ENCODE data around the gene PLEKHA4.

The PLEKHA4 gene

DNA sequence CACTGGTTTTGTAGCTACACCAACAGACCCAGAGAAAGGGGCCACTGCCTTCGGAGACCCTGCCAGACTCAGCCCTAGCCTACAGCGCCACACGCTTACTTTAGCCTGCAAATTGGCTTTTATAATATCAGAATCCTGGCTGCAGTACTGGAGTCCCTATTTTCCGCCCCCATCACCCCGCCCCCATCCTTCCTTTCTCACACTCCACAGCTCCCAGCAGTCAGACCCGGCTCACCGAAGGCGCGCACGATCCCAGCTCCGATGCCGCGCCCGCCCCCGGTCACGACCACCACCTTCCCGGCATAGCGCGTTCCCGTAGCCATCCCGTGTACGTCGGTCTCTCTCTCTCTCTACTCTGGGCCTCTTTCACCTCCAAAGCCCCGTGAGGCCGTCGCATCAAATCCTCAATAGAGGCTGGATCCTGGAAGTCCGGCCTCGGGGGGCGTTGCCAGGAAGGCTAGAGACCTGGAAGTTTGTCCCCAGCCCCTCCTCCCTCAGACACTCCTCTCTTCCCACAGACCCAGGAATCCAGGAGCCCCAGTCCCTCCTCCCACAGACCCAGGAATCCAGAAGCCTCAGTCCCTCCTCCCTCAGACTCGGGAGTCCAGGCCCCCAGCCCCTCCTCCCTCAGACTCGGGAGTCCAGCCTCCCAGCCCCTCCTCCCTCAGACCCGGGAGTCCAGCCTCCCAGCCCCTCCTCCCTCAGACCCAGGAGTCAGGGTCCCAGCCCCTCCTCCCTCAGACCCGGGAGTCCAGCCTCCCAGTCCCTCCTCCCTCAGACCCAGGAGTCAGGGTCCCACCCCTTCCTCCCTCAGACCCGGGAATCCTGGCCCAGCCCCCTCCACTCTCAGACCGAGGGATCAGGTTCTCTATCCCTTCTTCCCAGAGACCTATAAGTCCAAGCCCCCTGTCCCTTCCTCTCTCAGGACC lies 32.1 kb downstream of the PLEKHA4 start, which contains the start of gene HSD17B14:
TSS of gene HSD17B14 (minus strand) at position 403 of the 929 bp plus-strand sequence. CDS start at position 323, 80 bp downstream.
- Mint-ChIP-seq H3K9me3 (ENCODE audit: low read depth) (no peaks in the 10 kb centered on the region), H3K27ac (peak within 1 kb of the TSS; percentile 80), H3K4me1 (ENCODE audit: low read depth) (peaks cover 19% of the 10 kb centered on the region), H3K4me3 (peak within 1 kb of the TSS; percentile 90), H3K27me3 (no peaks in the 10 kb centered on the region), H3K36me3 (no peaks in the 10 kb centered on the region)

DNA sequence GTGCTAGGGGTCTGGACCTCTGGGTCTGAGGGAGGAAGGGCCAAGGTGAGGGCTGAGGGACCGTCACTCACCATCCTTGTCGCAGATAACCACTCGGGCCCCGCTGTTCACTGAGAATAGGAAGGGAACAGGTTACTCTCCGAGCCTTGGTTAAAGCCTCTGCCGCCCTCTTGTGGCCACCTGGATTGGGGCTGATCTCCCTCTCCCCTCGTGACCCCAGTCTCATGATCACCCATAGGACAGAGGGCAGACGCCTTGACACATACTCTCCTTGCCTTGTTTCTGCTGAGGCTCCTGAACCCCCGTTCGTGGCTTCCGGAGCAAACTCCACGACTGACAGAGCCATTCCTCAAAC lies 32.7 kb downstream of the PLEKHA4 start:
- H3K27ac Mint-ChIP-seq = peak overlapping the region; percentile 80
- H3K9me3 Mint-ChIP-seq (ENCODE audit: low read depth) = no peaks in the 10 kb centered on the region
- H3K27me3 Mint-ChIP-seq = no peaks in the 10 kb centered on the region
- H3K36me3 Mint-ChIP-seq = no peaks in the 10 kb centered on the region
- peaks cover 19% of the 10 kb centered on the region for H3K4me1 Mint-ChIP-seq (ENCODE audit: low read depth)
- peak overlapping the region; percentile 90 for H3K4me3 Mint-ChIP-seq

DNA sequence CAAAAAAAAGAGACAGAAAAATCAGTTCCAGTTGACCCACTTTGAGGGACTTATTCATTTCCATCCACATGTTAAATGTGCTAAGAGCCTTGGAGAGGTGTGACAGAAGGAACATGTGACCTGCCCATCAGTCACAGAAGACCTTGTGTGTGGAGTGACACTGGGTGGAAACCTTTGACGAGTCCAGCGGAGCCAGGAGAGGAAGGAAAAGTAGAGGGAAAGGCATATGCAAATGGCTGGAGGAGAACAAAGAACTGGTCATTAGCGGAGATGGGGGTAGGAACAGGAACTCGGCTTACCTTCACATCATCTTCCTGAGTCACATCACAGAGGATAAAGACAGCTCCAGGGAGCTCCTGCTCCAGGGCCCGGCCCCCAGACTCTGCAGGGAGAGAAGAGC lies 34.4 kb downstream of the PLEKHA4 start:
- Mint-ChIP-seq H3K4me1 (ENCODE audit: low read depth) (peaks cover 19% of the 10 kb centered on the region), H3K9me3 (ENCODE audit: low read depth) (no peaks in the 10 kb centered on the region), H3K27me3 (no peaks in the 10 kb centered on the region), H3K36me3 (no peaks in the 10 kb centered on the region), H3K27ac (no peak overlapping the region), H3K4me3 (peak overlapping the region; percentile 65)

DNA sequence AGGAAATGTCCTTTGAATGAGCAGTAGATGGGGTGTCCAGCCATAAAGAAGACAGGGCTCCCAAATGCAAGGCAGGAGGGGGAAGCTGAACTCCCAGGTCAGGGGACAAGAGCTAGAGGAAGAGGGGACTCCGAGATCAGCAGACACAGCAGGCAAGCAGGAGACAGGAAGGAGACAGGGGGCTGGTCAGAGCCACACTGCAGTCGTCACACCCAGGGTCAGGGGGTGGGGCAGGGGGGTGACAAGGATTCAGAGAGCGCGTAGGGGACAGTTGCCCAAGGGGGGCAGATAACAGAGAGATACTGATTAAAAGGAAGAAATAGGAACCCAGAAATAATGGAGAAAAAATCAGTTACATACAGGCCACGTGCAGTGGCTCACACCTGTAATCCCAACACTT lies 35.4 kb downstream of the PLEKHA4 start:
- H3K4me3 Mint-ChIP-seq = no peak overlapping the region

DNA sequence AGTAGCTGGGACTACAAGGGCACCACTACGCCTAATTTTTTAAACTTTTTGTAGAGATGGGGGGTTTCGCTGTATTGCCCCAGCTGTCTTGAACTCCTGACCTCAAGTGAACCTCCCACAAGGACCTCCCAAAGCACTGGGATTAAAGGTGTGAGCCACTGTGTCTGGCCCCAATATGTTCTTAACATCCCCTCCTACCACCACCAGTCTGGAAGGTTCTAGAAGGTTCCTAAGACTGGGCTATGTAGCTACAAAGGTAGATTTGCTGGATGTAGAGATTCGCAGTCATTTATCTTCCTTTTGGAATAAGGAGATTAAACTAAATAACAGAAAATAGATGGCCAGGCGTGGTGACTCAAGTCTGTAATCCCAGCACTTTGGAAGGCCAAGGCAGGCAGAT lies 37.5 kb downstream of the PLEKHA4 start:
- Mint-ChIP-seq H3K9me3 (ENCODE audit: low read depth) (no peaks in the 10 kb centered on the region), H3K4me1 (ENCODE audit: low read depth) (peaks cover 10% of the 10 kb centered on the region), H3K4me3 (no peak overlapping the region), H3K27me3 (no peaks in the 10 kb centered on the region), H3K27ac (no peak overlapping the region), H3K36me3 (no peaks in the 10 kb centered on the region)

More for the DNA sequence above, 35.4 kb downstream of the PLEKHA4 start:
- Mint-ChIP-seq H3K27me3 (no peaks in the 10 kb centered on the region), H3K9me3 (ENCODE audit: low read depth) (no peaks in the 10 kb centered on the region), H3K36me3 (no peaks in the 10 kb centered on the region), H3K27ac (no peak overlapping the region), H3K4me1 (ENCODE audit: low read depth) (peaks cover 19% of the 10 kb centered on the region)

DNA sequence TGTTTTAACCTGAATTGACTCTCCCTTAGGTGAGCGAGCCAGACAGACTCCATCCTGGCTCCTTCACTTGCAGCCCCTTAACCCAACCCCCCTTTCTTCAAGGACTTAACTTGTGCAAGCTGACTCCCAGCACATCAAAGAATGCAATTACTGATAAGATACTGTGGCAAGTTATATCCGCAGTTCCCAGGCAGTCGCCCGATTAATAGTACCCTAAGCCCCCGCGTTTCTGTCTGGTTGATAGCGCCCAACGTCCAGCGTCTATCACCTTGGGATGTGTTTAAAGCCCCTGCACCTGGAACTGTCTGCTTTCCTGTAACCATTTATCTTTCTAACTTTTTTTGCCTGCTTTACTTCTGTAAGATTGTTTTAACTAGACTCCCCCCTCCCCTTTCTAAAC lies 38.3 kb downstream of the PLEKHA4 start:
- Mint-ChIP-seq H3K4me1 (ENCODE audit: low read depth) (peaks cover 4% of the 10 kb centered on the region), H3K9me3 (ENCODE audit: low read depth) (no peaks in the 10 kb centered on the region), H3K27ac (no peak overlapping the region), H3K27me3 (no peaks in the 10 kb centered on the region), H3K4me3 (no peak overlapping the region), H3K36me3 (no peaks in the 10 kb centered on the region)

DNA sequence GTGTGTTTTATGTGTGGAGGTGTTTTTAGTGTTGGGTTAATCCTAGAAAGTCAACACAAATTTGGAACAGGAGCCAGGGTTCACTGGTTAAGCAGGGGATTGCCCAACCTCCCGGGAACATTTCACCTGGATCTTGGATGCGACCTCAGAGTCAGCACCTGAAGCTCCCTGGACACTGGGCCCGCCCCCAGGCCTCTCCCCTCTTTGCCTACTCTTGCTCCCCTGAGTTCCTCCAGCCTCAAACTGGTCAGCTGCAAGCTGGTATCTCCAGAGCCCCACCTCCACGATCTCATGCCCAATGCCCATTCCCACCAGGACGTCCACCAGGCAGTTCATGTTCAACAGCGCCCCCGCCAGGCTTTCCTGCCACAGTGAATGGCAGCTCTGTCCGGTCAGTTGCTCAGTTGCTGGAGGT lies 41.8 kb downstream of the PLEKHA4 start:
- Mint-ChIP-seq H3K27me3 (no peaks in the 10 kb centered on the region), H3K27ac (no peak overlapping the region), H3K36me3 (no peaks in the 10 kb centered on the region), H3K9me3 (ENCODE audit: low read depth) (no peaks in the 10 kb centered on the region), H3K4me1 (ENCODE audit: low read depth) (no peaks in the 10 kb centered on the region), H3K4me3 (no peak overlapping the region)

DNA sequence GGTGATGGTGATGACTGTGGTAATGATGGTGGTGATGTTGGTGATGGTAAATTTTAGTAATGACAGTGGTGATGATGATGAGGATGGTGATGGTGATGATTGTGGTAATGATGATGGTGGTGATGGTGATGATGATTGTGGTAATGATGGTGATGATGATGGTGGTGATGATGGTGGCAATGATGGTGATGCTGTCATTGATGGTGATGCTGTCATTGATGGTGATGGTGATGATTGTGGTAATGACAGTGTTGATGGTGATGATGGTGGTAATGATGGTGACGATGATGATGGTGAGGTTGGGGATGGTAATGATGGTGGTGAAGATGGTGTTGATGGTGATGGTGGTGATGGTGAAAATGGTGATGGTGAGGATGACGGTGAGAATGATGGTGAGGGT lies 45.9 kb downstream of the PLEKHA4 start:
- no peak overlapping the region for H3K27ac Mint-ChIP-seq
- no peak overlapping the region for H3K4me3 Mint-ChIP-seq
- H3K9me3 Mint-ChIP-seq (ENCODE audit: low read depth) = no peaks in the 10 kb centered on the region
- H3K27me3 Mint-ChIP-seq = no peaks in the 10 kb centered on the region
- H3K36me3 Mint-ChIP-seq = no peaks in the 10 kb centered on the region
- H3K4me1 Mint-ChIP-seq (ENCODE audit: low read depth) = no peaks in the 10 kb centered on the region

DNA sequence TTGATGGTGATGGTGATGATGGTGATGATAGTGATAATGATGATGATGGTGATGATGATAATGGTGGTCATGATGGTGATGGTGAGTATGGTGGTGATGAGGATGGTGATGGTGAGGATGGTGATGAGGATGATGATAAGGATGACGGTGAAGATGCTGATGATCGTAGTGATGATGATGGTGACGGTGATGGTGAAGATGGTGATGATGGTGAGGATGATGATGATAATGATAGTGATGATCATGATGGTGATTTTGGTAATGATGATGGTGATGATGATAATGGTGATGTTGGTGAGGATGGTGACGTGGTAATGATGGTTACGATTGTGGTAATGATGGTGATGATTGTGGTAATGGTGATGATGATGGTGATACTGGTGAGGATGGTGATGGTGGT lies 46.8 kb downstream of the PLEKHA4 start:
- no peaks in the 10 kb centered on the region for H3K36me3 Mint-ChIP-seq

DNA sequence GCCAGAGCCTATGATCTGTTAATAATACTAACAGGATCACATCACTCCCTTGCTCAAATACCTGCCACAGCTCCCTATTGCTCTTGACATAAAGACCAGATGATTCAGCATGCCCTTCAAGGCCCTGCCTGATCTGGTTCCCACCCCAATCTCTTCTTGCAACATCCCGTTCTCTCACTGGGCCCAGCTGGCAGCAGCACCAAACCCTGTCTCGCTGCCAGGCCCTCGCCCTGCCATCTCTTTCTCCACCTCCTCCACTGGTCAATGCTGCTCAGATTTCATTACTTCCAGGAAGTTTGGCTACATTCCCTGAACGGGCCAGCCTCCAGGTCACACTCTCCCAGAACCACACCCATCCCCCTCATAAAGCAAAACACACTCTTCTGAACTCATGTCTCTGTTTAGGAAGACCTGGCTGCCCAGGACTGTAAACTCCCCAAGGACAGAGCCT lies 49.0 kb downstream of the PLEKHA4 start:
- Mint-ChIP-seq H3K4me1 (ENCODE audit: low read depth) (peaks cover 5% of the 10 kb centered on the region), H3K27ac (no peak overlapping the region), H3K27me3 (no peaks in the 10 kb centered on the region), H3K4me3 (no peak overlapping the region), H3K36me3 (no peaks in the 10 kb centered on the region), H3K9me3 (ENCODE audit: low read depth) (no peaks in the 10 kb centered on the region)

More for the DNA sequence above, 46.8 kb downstream of the PLEKHA4 start:
- Mint-ChIP-seq H3K27ac (no peak overlapping the region), H3K4me1 (ENCODE audit: low read depth) (no peaks in the 10 kb centered on the region), H3K27me3 (no peaks in the 10 kb centered on the region), H3K4me3 (no peak overlapping the region), H3K9me3 (ENCODE audit: low read depth) (no peaks in the 10 kb centered on the region)

DNA sequence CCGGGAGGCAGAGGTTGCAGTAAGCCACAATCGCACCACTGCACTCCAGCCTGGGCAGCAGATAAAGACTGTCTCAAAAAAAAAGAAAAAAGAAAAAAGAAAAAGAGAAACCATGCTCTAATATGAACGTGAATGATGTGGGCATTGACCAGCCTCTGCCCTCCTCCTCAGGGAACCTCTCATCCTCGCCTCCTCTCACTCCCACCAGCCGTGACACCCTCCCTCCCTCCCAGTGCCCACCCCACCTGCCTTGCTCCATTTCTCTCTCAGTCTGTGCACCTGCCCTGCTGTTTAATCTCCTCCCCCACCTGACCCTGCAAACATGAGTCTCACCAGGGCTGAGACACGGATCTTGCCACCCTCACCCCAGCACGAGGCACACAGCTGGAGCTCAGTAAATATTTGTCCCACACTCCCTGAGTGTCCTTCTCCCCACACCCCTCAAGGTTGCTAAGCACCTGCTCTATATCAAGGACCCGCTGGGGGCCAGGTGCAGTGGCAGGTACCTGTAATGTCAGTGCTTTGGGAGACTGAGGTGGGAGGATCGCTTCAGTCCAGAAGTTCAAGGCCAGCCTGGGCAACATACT lies 50.1 kb downstream of the PLEKHA4 start:
- H3K27ac Mint-ChIP-seq = no peak overlapping the region
- H3K9me3 Mint-ChIP-seq (ENCODE audit: low read depth) = no peaks in the 10 kb centered on the region
- no peaks in the 10 kb centered on the region for H3K27me3 Mint-ChIP-seq
- H3K4me1 Mint-ChIP-seq (ENCODE audit: low read depth) = peaks cover 5% of the 10 kb centered on the region
- H3K36me3 Mint-ChIP-seq = no peaks in the 10 kb centered on the region
- H3K4me3 Mint-ChIP-seq = no peak overlapping the region

DNA sequence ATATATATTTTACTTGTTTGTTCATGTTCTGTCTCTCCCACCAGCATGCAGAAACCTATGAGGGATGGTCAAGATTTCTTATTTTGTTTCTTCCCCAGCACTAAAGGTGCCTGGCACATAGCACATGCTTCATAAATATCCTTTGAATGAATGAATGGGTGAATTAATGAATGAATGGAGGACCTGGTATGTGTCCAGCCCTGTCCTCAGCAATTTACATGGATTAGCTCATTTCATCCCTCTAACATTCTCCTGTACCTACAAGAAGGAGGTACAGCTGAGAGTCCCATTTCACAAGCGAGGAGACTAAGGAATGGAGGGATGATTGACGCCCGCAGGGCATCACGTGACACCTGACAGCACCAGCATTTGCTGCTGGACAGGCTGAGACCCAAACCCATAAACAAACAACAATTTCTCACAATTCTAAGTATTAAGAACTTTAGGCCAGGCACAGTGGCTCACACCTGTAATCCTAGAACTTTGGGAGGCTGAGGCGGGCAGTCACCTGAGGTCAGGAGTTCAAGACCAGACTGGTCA lies 50.8 kb downstream of the PLEKHA4 start:
- Mint-ChIP-seq H3K9me3 (ENCODE audit: low read depth) (no peaks in the 10 kb centered on the region), H3K27me3 (no peaks in the 10 kb centered on the region), H3K4me3 (no peak overlapping the region), H3K36me3 (no peaks in the 10 kb centered on the region), H3K27ac (no peak overlapping the region), H3K4me1 (ENCODE audit: low read depth) (peaks cover 5% of the 10 kb centered on the region)

DNA sequence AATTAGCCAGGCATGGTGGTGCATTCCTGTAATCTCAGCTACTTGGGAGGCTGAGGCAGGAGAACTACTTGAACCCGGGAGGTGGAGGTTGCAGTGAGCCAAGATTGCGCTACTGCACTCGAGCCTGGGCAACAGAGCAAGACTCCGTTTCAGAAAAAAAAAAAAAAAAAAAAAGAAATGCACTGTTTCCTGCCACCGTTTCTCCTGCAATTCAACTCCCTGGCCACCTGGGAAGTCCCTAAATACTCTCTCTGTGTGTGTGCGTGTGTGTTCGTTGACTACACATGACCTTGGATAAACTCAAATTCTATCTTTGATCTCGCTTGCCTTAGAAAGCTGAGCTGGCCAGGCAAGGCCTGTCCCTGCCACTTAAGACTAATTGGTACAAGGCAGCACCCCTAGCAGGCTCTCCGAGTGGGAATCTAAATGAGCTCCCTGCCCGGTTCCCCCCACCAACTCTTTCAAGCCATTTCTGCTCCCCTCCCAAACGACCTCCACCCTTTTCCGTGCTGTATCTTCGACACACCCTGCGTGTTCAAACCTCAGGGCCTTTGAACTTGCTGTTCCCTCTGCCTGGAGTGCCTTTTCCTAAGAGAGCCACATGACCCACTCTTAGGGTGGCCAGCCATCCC lies 52.4 kb downstream of the PLEKHA4 start:
- H3K4me1 Mint-ChIP-seq (ENCODE audit: low read depth) = peaks cover 10% of the 10 kb centered on the region
- no peak overlapping the region for H3K27ac Mint-ChIP-seq
- H3K36me3 Mint-ChIP-seq = no peaks in the 10 kb centered on the region
- H3K27me3 Mint-ChIP-seq = no peaks in the 10 kb centered on the region
- no peak overlapping the region for H3K4me3 Mint-ChIP-seq
- no peaks in the 10 kb centered on the region for H3K9me3 Mint-ChIP-seq (ENCODE audit: low read depth)

DNA sequence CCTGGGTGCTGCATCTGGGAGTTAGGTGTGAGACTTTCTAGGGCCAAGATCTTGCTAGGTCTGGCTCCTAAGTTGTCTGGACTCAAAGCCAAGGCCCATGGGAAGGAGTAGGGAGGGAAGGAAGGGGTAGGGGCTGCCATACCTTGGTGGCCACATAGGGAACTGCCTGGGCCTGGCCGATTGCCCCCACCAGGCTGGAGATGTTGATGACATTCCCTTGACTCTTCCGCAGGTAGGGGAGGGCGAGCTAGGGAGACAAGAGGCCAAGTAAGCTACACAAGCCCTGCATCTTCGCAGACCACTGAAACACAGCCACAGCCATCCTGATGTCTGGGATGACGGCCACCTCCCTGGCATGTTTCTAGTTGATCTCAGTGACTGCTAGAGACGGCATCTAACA lies 53.5 kb downstream of the PLEKHA4 start:
- Mint-ChIP-seq H3K4me1 (ENCODE audit: low read depth) (peaks cover 14% of the 10 kb centered on the region), H3K27me3 (no peaks in the 10 kb centered on the region), H3K27ac (no peak overlapping the region), H3K4me3 (no peak overlapping the region), H3K36me3 (no peaks in the 10 kb centered on the region), H3K9me3 (ENCODE audit: low read depth) (no peaks in the 10 kb centered on the region)

All from activated naive CD8-positive, alpha-beta T cell (primary cell).